HG02852 (cell line): ENCODE results near the gene WDR45B.
"Not testable (repeated sequence)": the region's sequence is repeated elsewhere in the genome, so short reads cannot be mapped to it uniquely, and the experiment has no call there.

ENCODE experiments used
- ATAC-seq: cut with Tn5 transposase; IDR thresholded peaks from one replicate; pipeline ENCODE4 v1.9.1; 2021; ENCODE audit warnings: mild to moderate bottlenecking, moderate library complexity; ENCODE audit not compliant: unreplicated experiment

Gene WDR45B

GRCh38 chr17:82587234-82588086 lies 60.8 kb downstream of the WDR45B start:
- ATAC-seq = no peak

GRCh38 chr17:82586576-82587233 lies 61.5 kb downstream of the WDR45B start:
- ATAC-seq = no peak

- not testable (repeated sequence) for ATAC-seq
Observed at GRCh38 chr17:82585935-82586575, 62.2 kb downstream of the WDR45B start.

GRCh38 chr17:82583720-82584234 lies 64.5 kb downstream of the WDR45B start:
- ATAC-seq = no peak

GRCh38 chr17:82582709-82583108 lies 65.5 kb downstream of the WDR45B start:
- ATAC-seq = no peak

- no peak for ATAC-seq
Observed at GRCh38 chr17:82582213-82582612, 66.0 kb downstream of the WDR45B start.

- ATAC-seq = not testable (repeated sequence)
Observed at GRCh38 chr17:82579969-82580368, 68.3 kb downstream of the WDR45B start.

- no peak for ATAC-seq
Observed at GRCh38 chr17:82577300-82577699, 70.9 kb downstream of the WDR45B start.

- not testable (repeated sequence) for ATAC-seq
Observed at GRCh38 chr17:82575581-82576221, 72.5 kb downstream of the WDR45B start.

GRCh38 chr17:82574041-82574440 lies 74.2 kb downstream of the WDR45B start:
- ATAC-seq = no peak

GRCh38 chr17:82571855-82572254 lies 76.4 kb downstream of the WDR45B start:
- ATAC-seq = no peak

GRCh38 chr17:82570277-82570676 lies 78.0 kb downstream of the WDR45B start:
- no peak for ATAC-seq

GRCh38 chr17:82569621-82570020 lies 78.6 kb downstream of the WDR45B start:
- ATAC-seq = no peak

GRCh38 chr17:82568997-82569393 lies 79.2 kb downstream of the WDR45B start:
- no peak for ATAC-seq

- ATAC-seq = no peak
Observed at GRCh38 chr17:82567286-82567685, 81.0 kb downstream of the WDR45B start.

- ATAC-seq = no peak
Observed at GRCh38 chr17:82566129-82566960, 81.9 kb downstream of the WDR45B start.

GRCh38 chr17:82565551-82565950 lies 82.7 kb downstream of the WDR45B start:
- ATAC-seq = no peak
